HG03103 (cell line): ENCODE measurements around the gene CNOT4.
"Not testable (repeated sequence)": the region's sequence is repeated elsewhere in the genome, so short reads cannot be mapped to it uniquely, and the experiment has no call there.

Source experiments
- ATAC-seq: cut with Tn5 transposase; IDR thresholded peaks from one replicate; pipeline ENCODE4 v1.9.1; 2021; ENCODE audit warnings: low read depth; ENCODE audit not compliant: unreplicated experiment

The CNOT4 gene

GRCh38 chr7:135370656-135371055 lies 139.2 kb downstream of the CNOT4 start:
- no peak for ATAC-seq

GRCh38 chr7:135369405-135369804 lies 140.5 kb downstream of the CNOT4 start:
- no peak for ATAC-seq

DNA sequence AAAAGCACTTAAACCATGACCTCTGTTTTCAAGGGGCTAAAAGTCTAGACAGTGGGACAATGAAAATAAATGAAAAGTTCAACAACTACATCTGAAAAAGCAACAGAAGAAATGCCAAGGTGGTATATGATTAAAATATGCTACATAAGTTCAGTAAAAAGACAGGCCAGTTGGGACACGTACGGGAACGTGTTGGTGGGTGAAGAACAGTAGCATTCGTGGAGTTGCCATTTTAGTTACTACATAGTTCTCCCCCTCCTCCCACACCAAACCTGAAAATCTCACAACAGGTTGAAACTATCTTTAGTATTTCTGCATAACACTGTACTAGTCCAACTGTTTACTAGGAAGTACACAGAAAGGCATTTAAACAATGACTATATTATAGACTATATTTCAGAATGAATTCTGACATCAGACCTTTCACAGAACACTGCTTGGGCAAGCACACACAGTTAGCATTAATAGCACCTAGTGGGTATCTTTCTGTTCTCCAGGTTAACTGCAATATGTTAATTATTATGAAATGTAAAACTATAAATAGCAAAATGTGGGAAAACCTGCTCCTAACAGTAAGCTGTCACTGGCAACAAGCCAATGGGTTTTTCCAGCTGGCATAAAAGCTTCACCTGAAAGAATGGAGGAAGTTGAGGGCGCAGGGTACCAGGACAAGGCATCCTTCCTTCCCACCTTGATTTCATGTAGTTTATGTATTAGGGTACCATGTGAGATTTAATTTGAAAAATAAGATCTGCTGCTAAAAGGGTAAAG lies 141.3 kb downstream of the CNOT4 start:
- ATAC-seq = no peak

GRCh38 chr7:135366843-135367508 lies 142.9 kb downstream of the CNOT4 start:
- no peak for ATAC-seq

DNA sequence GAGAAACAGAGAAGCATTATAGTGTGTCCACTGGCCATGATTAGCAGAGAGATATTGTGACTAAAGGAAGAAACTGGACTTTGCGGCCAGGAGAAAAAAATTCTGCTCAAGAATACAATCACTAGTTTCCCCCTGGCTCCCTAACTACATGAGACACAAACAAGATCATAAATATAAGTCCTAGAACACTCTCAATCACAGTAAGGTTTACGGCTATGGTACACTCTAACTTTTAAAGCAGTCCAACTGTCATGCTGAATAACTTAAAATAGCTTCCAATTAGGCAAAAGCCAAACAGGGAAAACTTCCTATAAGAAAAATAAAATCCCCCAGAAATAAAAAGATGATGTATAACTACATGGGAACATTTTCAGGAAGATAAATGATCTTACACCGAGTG lies 144.2 kb downstream of the CNOT4 start:
- ATAC-seq = no peak

GRCh38 chr7:135364206-135364605 lies 145.7 kb downstream of the CNOT4 start:
- ATAC-seq = no peak

DNA sequence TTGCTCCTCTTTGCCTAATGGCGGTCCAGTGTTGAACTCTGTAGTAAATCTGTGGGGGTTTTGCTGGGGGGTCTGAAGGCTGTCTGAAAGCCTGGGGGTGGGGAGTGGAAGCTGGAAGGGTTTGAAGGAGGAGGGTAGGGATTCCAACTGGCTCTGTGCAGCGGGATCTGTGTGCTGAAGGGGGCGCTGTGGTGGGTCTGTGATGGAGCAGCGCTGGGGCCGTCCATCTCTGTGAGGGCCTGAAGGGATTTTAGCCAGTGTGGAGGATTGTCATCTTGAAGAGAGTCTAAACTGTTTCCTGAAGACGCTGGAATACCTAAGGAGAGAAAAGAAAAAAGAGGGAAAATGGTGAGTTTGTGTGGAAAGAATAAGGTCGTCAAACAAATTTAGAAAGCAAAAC lies 147.0 kb downstream of the CNOT4 start:
- ATAC-seq = no peak

- no peak for ATAC-seq
Observed at GRCh38 chr7:135361788-135362187, 148.1 kb downstream of the CNOT4 start.

- ATAC-seq = no peak
Observed at GRCh38 chr7:135359615-135360014, 150.3 kb downstream of the CNOT4 start.

- ATAC-seq = no peak
Observed at GRCh38 chr7:135355377-135356048, 154.4 kb downstream of the CNOT4 start.

DNA sequence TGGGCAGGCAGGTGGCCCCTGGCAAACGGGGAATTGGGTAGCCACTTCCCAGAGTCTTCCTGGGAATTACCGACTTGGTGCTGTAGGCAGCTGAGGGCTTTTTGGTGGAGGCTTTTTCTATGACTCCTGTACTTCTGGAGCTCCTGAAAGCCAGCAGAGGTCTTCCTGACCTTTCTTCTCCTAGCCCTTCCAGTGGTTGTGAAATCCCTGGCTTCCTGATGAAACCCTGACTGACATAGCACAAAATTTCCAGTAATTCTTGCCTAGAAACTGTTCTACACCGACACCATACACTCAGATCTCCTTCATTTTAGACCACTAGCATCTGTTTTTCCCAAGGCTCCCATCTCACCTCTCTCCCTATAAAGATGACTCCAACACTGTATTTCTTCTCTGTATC lies 156.1 kb downstream of the CNOT4 start:
- no peak for ATAC-seq

DNA sequence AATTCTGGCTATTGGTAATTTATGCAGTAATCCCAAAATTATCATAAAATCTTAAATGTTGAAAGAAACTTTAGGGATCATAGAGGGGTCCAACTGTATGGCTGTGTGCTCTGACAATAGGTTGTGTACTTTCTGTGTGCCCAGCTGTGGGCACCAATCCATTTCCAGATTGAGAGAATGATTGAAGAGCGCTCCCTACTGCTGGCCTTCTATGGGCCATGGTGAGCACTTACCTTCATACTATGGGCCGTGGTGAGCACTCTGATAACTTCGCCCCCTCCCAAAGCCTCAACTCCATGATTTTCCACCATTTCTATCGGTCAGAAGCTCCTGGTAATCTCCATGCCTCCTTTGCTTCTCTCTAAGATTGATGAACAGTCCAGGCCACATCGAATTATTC lies 157.6 kb downstream of the CNOT4 start:
- no peak for ATAC-seq

DNA sequence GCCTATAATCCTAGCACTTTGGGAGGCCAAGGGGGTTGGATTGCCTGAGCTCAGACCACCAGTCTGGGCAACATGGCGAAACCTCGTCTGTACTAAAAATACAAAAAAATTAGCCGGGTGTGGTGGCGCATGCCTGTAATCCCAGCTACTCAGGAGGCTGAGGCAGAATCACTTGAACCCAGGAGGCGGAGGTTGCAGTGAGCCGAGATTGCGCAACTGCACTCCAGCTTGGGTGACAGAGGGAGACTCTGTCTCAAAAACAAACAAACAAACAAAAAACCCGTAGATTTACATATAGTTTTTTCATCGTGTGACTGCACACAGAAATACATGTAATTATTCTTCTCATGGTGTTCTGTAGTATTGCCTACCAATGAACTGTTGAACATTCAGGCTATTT lies 158.8 kb downstream of the CNOT4 start:
- not testable (repeated sequence) for ATAC-seq

DNA sequence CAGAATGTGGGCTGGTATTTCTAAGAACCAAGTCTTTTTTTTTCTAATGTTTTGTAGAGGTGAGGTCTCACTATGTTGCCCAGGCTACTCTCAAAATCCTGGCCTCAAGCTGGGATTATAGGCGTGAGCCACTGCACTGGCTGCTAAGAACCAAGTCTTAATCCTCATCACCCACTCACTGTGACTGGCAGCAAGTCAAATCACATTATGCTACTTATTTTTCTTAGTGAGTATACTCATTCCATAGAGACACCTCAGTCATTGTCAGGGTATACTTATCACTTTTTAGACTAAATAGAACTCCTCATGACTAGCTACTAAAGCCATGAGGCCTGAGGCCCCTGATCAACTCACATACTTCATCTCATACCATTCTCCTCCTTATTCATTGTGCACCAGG lies 160.2 kb downstream of the CNOT4 start:
- ATAC-seq = no peak

- no peak for ATAC-seq
Observed at GRCh38 chr7:135348493-135348892, 161.4 kb downstream of the CNOT4 start.

GRCh38 chr7:135343361-135343760 lies 166.5 kb downstream of the CNOT4 start:
- ATAC-seq = no peak

DNA sequence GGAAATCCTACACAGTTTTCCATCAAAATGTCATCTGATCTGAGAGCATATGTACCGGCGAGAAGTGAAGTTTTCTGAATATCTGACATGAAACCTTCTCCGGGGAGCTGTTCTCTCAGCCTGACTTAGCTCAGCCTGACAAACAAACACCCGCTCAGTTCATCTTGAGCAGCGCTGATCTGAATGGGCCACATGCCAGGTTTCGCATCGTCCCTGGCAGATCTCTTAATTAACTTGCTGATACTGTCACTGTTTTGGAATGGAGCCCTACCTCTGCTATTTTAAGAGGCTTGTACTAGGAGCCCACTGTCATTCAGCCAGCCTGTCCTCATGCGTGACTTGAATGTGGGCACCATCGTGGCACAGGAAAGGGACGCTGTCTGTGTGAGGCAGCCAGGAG lies 167.0 kb downstream of the CNOT4 start:
- no peak for ATAC-seq

GRCh38 chr7:135341049-135341448 lies 168.9 kb downstream of the CNOT4 start:
- ATAC-seq = no peak

- ATAC-seq = no peak
Observed at GRCh38 chr7:135337977-135338550, 171.8 kb downstream of the CNOT4 start.

DNA sequence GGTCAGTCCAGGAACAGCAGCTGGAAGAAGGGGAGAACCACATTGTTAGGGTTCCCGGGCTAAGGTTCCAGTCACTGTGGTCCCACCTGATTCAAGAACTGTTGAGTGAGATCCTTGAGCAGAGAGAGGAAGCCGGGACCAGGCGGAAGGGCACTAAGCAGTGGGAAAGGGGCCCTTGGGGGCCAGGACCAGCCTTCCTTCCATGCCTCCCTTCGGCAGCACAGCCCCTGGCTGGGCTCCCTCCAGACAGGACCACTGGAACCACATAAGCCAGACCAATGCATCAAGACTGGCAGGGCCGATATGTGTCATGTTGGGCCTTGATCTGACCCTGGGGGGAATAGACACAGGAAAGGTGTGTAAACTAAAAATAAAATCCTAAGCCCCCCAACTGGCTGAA lies 172.4 kb downstream of the CNOT4 start:
- no peak for ATAC-seq

DNA sequence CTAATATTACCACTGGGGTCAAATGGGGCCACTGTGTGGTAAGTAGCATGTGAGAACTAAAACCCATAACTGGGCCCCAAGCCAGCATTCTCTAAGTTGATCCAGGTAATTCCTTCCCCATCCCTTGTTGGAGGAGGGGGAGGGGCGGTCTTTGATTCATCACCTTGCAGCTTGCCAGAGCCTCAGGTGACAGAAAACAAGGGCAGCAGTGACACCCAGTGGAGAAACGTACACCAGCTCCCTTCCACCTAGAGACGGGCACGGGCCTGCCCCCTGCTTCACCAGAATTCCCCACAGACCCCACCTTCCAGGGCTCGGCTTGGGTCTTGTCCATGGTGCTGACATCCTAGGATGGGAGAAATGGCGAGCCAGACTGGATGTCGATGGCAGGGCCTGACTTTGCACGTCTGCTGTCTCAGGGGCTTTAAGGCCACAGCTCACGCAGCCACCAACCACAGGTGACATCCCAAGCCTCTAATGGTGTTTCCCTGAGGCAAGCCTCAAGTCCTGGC lies 174.2 kb downstream of the CNOT4 start:
- peak; percentile 59 for ATAC-seq
